ENCODE data around the gene DISC1.

DNA sequence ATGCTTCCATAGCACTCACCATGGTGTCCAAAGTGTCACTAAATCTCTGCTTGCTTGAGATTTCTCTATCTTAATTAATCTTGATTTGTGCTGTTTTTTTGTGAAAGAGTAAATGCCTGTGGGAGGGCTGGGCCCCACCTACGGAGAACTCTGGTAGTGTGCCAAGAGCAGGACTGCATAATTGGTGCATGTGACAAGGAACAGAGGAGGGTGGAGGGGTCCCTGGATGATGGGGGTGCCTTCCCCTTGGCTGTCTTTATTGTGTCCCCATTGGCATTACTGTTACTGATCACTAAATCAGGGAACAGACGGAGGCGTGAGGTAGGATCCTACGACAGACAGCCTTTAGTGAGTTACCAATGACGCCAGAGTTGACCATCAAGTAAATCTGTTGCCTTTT is 223.4 kb downstream of the DISC1 start:
- TF ChIP-seq, protein P1, sequence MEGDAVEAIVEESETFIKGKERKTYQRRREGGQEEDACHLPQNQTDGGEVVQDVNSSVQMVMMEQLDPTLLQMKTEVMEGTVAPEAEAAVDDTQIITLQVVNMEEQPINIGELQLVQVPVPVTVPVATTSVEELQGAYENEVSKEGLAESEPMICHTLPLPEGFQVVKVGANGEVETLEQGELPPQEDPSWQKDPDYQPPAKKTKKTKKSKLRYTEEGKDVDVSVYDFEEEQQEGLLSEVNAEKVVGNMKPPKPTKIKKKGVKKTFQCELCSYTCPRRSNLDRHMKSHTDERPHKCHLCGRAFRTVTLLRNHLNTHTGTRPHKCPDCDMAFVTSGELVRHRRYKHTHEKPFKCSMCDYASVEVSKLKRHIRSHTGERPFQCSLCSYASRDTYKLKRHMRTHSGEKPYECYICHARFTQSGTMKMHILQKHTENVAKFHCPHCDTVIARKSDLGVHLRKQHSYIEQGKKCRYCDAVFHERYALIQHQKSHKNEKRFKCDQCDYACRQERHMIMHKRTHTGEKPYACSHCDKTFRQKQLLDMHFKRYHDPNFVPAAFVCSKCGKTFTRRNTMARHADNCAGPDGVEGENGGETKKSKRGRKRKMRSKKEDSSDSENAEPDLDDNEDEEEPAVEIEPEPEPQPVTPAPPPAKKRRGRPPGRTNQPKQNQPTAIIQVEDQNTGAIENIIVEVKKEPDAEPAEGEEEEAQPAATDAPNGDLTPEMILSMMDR (IDR thresholded peaks at IDR 0.05; ENCODE audit: poor library complexity, severe bottlenecking): no peak
- TF ChIP-seq RAD21 (conservative IDR thresholded peaks at IDR 0.05) (no peak), SMC3 (conservative IDR thresholded peaks at IDR 0.05; ENCODE audit: poor library complexity) (no peak), TAF1 (IDR thresholded peaks at IDR 0.05; ENCODE audit: low read depth) (no peak), EP300 (conservative IDR thresholded peaks at IDR 0.05; ENCODE audit: poor library complexity, severe bottlenecking) (no peak), POLR2AphosphoS5 (IDR thresholded peaks at IDR 0.05) (no peak)

Measured in neural cell (in vitro differentiated cells).